Measurements from ENCODE around the gene MSH5. TPM values are rescaled to one million over a fixed set of nuclear protein-coding genes. Genes with fewer than 3 reads are reported as not detected.

The MSH5 gene
- total RNA-seq, 1 donor from 2014 or later: 50.9 TPM

GRCh38 chr6:31763619-31763940 lies 23.8 kb downstream of the MSH5 start:
- Histone ChIP-seq H3K27ac (peak overlapping the region; percentile 67), H3K9me3 (ENCODE audit: low read depth) (no peaks in the 10 kb centered on the region), H3K79me2 (ENCODE audit: low read depth) (no peaks in the 10 kb centered on the region), H3K4me3 (no peak overlapping the region), H2AFZ (replicated peaks) (no peak overlapping the region), H3K36me3 (no peaks in the 10 kb centered on the region), H3K9ac (no peak overlapping the region), H4K20me1 (ENCODE audit: low read depth) (no peaks in the 10 kb centered on the region), H3K4me1 (peaks cover 23% of the 10 kb centered on the region), H3K27me3 (no peaks in the 10 kb centered on the region), H3F3A (ENCODE audit: low read depth) (peaks cover 18% of the 10 kb centered on the region), H3K4me2 (peak overlapping the region; percentile 73)
- Mint-ChIP-seq H3K4me1 (peaks cover 29% of the 10 kb centered on the region), H3K4me3 (peak overlapping the region; percentile 54), H3K9me3 (no peaks in the 10 kb centered on the region), H3K36me3 (peaks cover 34% of the 10 kb centered on the region), H3K27ac (peak overlapping the region; percentile 86), H3K27me3 (ENCODE audit: insufficient read depth, low read depth) (peaks cover 4% of the 10 kb centered on the region)
- TF ChIP-seq EZH2 (IDR thresholded peaks at IDR 0.05) (no peak), EZH2phosphoT487 (IDR thresholded peaks at IDR 0.05) (no peak)
- TF ChIP-seq, protein P1, sequence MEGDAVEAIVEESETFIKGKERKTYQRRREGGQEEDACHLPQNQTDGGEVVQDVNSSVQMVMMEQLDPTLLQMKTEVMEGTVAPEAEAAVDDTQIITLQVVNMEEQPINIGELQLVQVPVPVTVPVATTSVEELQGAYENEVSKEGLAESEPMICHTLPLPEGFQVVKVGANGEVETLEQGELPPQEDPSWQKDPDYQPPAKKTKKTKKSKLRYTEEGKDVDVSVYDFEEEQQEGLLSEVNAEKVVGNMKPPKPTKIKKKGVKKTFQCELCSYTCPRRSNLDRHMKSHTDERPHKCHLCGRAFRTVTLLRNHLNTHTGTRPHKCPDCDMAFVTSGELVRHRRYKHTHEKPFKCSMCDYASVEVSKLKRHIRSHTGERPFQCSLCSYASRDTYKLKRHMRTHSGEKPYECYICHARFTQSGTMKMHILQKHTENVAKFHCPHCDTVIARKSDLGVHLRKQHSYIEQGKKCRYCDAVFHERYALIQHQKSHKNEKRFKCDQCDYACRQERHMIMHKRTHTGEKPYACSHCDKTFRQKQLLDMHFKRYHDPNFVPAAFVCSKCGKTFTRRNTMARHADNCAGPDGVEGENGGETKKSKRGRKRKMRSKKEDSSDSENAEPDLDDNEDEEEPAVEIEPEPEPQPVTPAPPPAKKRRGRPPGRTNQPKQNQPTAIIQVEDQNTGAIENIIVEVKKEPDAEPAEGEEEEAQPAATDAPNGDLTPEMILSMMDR (IDR thresholded peaks at IDR 0.05): no peak
- peak; percentile 88 for DNase-seq (ENCODE audit: low spot score)

DNA sequence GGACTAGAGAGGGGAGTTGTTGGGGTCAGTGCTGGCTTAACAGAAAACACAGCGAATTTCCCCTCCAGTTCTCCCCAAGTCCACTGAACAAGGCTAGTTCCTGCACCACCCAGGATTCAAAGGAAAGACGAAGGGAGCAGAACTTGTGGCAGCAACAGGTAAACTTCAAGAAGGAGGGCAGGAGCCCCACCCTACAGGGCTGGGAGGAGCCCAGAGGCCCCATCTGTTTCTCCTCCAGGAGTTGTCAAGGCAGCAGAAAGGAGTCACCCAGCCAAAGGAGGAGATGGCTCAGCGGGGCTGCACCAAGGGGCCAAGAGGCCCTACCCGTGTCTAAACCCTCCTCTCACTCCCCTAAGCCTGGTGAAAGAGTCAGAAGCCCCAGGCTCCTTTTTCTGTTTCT lies 24.4 kb downstream of the MSH5 start:
- Mint-ChIP-seq H3K4me1 (peaks cover 29% of the 10 kb centered on the region), H3K4me3 (peak overlapping the region; percentile 54), H3K36me3 (peaks cover 28% of the 10 kb centered on the region), H3K27me3 (ENCODE audit: insufficient read depth, low read depth) (peaks cover 4% of the 10 kb centered on the region), H3K27ac (peak overlapping the region; percentile 86), H3K9me3 (no peaks in the 10 kb centered on the region)
- Histone ChIP-seq H3K4me1 (peaks cover 23% of the 10 kb centered on the region), H3F3A (ENCODE audit: low read depth) (peaks cover 18% of the 10 kb centered on the region), H3K36me3 (no peaks in the 10 kb centered on the region), H2AFZ (replicated peaks) (no peak overlapping the region), H3K27ac (peak overlapping the region; percentile 42), H3K79me2 (ENCODE audit: low read depth) (no peaks in the 10 kb centered on the region), H3K4me3 (no peak overlapping the region), H3K4me2 (peak overlapping the region; percentile 58), H3K9ac (no peak overlapping the region), H3K27me3 (no peaks in the 10 kb centered on the region), H4K20me1 (ENCODE audit: low read depth) (no peaks in the 10 kb centered on the region), H3K9me3 (ENCODE audit: low read depth) (no peaks in the 10 kb centered on the region)
- TF ChIP-seq EZH2 (IDR thresholded peaks at IDR 0.05): no peak
- DNase-seq (ENCODE audit: low spot score): no peak

- Mint-ChIP-seq H3K9me3 (no peaks in the 10 kb centered on the region), H3K4me3 (no peak overlapping the region), H3K36me3 (peaks cover 18% of the 10 kb centered on the region), H3K27me3 (ENCODE audit: insufficient read depth, low read depth) (peaks cover 3% of the 10 kb centered on the region), H3K4me1 (peaks cover 32% of the 10 kb centered on the region), H3K27ac (peak overlapping the region; percentile 42)
- H3K36me3 ChIP-seq: no peaks in the 10 kb centered on the region
- no peaks in the 10 kb centered on the region for H3K27me3 ChIP-seq
- no peak overlapping the region for H2AFZ ChIP-seq (replicated peaks)
- no peaks in the 10 kb centered on the region for H3K79me2 ChIP-seq (ENCODE audit: low read depth)
- no peak overlapping the region for H3K9ac ChIP-seq
- no peak overlapping the region for H3K4me2 ChIP-seq
- TF ChIP-seq EZH2 (IDR thresholded peaks at IDR 0.05) (no peak), EZH2phosphoT487 (IDR thresholded peaks at IDR 0.05) (no peak)
- TF ChIP-seq, protein P1 (IDR thresholded peaks at IDR 0.05): no peak
- H3K27ac ChIP-seq: no peak overlapping the region
- no peaks in the 10 kb centered on the region for H3K9me3 ChIP-seq (ENCODE audit: low read depth)
- H4K20me1 ChIP-seq (ENCODE audit: low read depth): no peaks in the 10 kb centered on the region
- H3K4me1 ChIP-seq: peaks cover 23% of the 10 kb centered on the region
- H3F3A ChIP-seq (ENCODE audit: low read depth): peaks cover 18% of the 10 kb centered on the region
- no peak for DNase-seq (ENCODE audit: low spot score)
- H3K4me3 ChIP-seq: no peak overlapping the region
These were observed 25.7 kb downstream of the MSH5 start for GRCh38 chr6:31765559-31765909.

DNA sequence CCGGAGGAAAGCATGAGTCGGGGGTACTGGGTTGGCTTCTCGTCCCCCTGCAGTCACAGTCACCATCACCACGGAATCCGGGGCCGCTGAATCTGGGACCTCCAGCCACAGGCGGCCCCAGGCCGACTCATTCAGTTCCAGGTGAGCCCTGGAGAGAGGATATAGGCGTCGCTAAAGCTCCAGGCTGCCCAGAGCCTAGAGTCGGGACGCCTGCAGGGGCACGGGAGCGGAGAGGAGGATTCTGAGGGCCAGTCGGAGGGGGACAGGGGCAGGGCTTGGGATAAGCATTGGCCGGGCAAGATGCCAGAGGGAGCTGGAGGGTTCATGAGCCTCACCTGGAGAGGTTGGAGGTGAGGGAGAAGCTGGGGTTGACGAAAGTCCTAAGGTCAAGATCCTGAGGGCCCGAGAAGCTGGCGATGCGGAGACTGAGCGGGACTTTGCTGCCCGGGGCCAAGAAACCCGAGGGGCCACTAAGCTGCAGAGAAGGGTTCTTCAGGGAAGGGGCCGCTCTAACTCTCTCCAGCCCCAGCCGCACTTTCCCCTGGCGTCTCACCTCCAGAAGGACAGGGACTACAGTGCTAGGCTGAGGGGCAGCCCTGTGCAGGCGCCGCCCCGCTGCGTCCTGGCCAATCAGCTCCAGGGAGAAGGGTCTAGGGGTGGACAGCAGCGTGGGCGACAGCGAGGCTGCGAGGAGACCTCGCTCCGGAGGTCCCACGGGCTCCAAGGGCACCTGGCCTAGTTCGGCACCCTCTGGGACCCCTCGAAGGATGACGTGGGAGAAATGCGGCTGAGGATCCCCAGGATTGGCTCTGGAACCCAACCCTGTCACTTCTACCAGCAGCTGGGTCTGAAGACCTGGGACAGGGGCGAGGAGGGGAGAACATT lies 26.3 kb downstream of the MSH5 start:
- no peaks in the 10 kb centered on the region for H3K36me3 ChIP-seq
- no peaks in the 10 kb centered on the region for H4K20me1 ChIP-seq (ENCODE audit: low read depth)
- no peaks in the 10 kb centered on the region for H3K9me3 ChIP-seq (ENCODE audit: low read depth)
- Mint-ChIP-seq H3K36me3 (peaks cover 12% of the 10 kb centered on the region), H3K4me3 (no peak overlapping the region), H3K4me1 (peaks cover 32% of the 10 kb centered on the region), H3K9me3 (no peaks in the 10 kb centered on the region), H3K27me3 (ENCODE audit: insufficient read depth, low read depth) (peaks cover 3% of the 10 kb centered on the region), H3K27ac (no peak overlapping the region)
- TF ChIP-seq EZH2 (IDR thresholded peaks at IDR 0.05): no peak
- TF ChIP-seq EZH2phosphoT487 (IDR thresholded peaks at IDR 0.05): no peak
- TF ChIP-seq, protein P1 (IDR thresholded peaks at IDR 0.05): no peak
- no peaks in the 10 kb centered on the region for H3K27me3 ChIP-seq
- H3K4me2 ChIP-seq: peak overlapping the region; percentile 37
- no peaks in the 10 kb centered on the region for H3K79me2 ChIP-seq (ENCODE audit: low read depth)
- no peak overlapping the region for H3K4me3 ChIP-seq
- peaks cover 18% of the 10 kb centered on the region for H3F3A ChIP-seq (ENCODE audit: low read depth)
- H3K9ac ChIP-seq: no peak overlapping the region
- H3K27ac ChIP-seq: no peak overlapping the region
- DNase-seq (ENCODE audit: low spot score): peak; percentile 35
- H2AFZ ChIP-seq (replicated peaks): no peak overlapping the region
- peaks cover 23% of the 10 kb centered on the region for H3K4me1 ChIP-seq

All from neural progenitor cell (in vitro differentiated cells).